B cell (primary cell): ENCODE results near the gene MYLK4. TPM values are rescaled to one million over a fixed set of nuclear protein-coding genes. Genes with fewer than 3 reads are reported as not detected.

Experiments used
- ATAC-seq: fragments of 200-7000 bp; cut with Tn5 transposase; one replicate; pipeline ENCODE4 v1.10.0; 2021; ENCODE audit warnings: low read depth, mild to moderate bottlenecking, moderate number of reproducible peaks, moderate library complexity
- CTCF ChIA-PET: fragments of 350-600 bp; sonication (Branson Sonifier 250); formaldehyde crosslinking; loops from one replicate; lab custom pipeline; 2021; ENCODE audit warnings: antibody characterized with exemption, inconsistent platforms; lab: Charles Lee
- POLR2A ChIA-PET: fragments of 350-600 bp; sonication (Branson Sonifier 250); formaldehyde crosslinking; loops from one replicate; lab custom pipeline; 2021; ENCODE audit warnings: antibody characterized with exemption; lab: Charles Lee
- DNase-seq: peaks from one replicate; pipeline ENCODE4 v3.0.0; 2013
- H2AFZ ChIP-seq: 2 replicates; pipeline ENCODE4 v1.6.1; 2012; ENCODE audit warnings: mild to moderate bottlenecking, low read depth, low read length; ENCODE audit not compliant: insufficient read depth, poor library complexity, severe bottlenecking
- H3K27ac ChIP-seq, 2 donors: 1 replicate in 1 of 2; 2 replicates in 1 of 2; pipeline ENCODE4 v1.5.1; 2012 to 2013; ENCODE audit warnings: low read length in 2 of 2, mild to moderate bottlenecking in 2 of 2, moderate library complexity in 1 of 2
- H3K27me3 ChIP-seq, 4 experiments: fragments of 200-600 bp in 1 of 4; sonication (generic) in 1 of 4; replicated peaks in 1 of 4; 1 replicate in 2 of 4; 2 replicates in 2 of 4; pipeline versions ENCODE4 v1.6.1 to v1.7.0; 2013 to 2016; ENCODE audit warnings: low read length in 3 of 4, mild to moderate bottlenecking in 2 of 4, mixed read lengths in 1 of 4, moderate library complexity in 1 of 4; ENCODE audit not compliant: insufficient read depth in 4 of 4, control insufficient read depth in 3 of 4; ENCODE audit errors: control extremely low read depth in 1 of 4
- H3K36me3 ChIP-seq, 2 experiments: replicated peaks in 1 of 2; 1 replicate in 1 of 2; 2 replicates in 1 of 2; pipeline versions ENCODE4 v1.6.1 to v1.7.1; 2013; ENCODE audit warnings: low read length in 1 of 2; ENCODE audit not compliant: insufficient read depth in 2 of 2, control insufficient read depth in 1 of 2; ENCODE audit errors: control extremely low read depth in 1 of 2, extremely low read depth in 1 of 2
- H3K4me1 ChIP-seq, 2 donors: fragments of 200-600 bp in 1 of 2; sonication (generic) in 1 of 2; 1 replicate in 1 of 2; 2 replicates in 1 of 2; pipeline versions ENCODE4 v1.5.1 to v1.6.1; 2013 to 2017; ENCODE audit warnings: low read length in 2 of 2; ENCODE audit not compliant: control insufficient read depth in 2 of 2, insufficient read depth in 2 of 2
- H3K4me2 ChIP-seq: replicated peaks from 2 replicates; pipeline ENCODE3; 2012; ENCODE audit warnings: mild to moderate bottlenecking, low read depth, low read length; ENCODE audit not compliant: poor library complexity, severe bottlenecking
- H3K4me3 ChIP-seq, 5 experiments: fragments of 200-600 bp in 1 of 5; sonication (generic) in 1 of 5; 1 replicate in 3 of 5; 2 replicates in 2 of 5; pipeline versions ENCODE4 v1.5.1 to v1.7.0; 2011 to 2016; ENCODE audit warnings: low read length in 4 of 5, mild to moderate bottlenecking in 4 of 5, low read depth in 2 of 5, control low read depth in 1 of 5, moderate library complexity in 1 of 5; ENCODE audit not compliant: insufficient read depth in 1 of 5; ENCODE audit errors: control extremely low read depth in 1 of 5, extremely low read depth in 1 of 5
- H3K79me2 ChIP-seq: fragments of 200-600 bp; sonication (generic); one replicate; pipeline ENCODE4 v1.6.0; 2016; ENCODE audit warnings: low read length; ENCODE audit not compliant: control insufficient read depth, insufficient read depth
- H3K9ac ChIP-seq: fragments of 200-600 bp; sonication (generic); 2 replicates; pipeline ENCODE4 v1.6.1; 2017; ENCODE audit warnings: mild to moderate bottlenecking, low read length, moderate library complexity
- H3K9me3 ChIP-seq, 3 donors: one replicate each; pipeline versions ENCODE4 v1.6.1 to v1.7.1; 2013; ENCODE audit warnings: low read length in 2 of 3; ENCODE audit not compliant: control insufficient read depth in 2 of 3, insufficient read depth in 1 of 3; ENCODE audit errors: control extremely low read depth in 1 of 3
- H4K20me1 ChIP-seq: 2 replicates; pipeline ENCODE4 v1.6.0; 2012; ENCODE audit warnings: mild to moderate bottlenecking, low read length; ENCODE audit not compliant: insufficient read depth, control insufficient read depth, poor library complexity, severe bottlenecking
- H3K27ac Mint-ChIP-seq: one replicate; pipeline ENCODE4 v1.8.0; 2021; ENCODE audit warnings: mixed read lengths
- H3K27me3 Mint-ChIP-seq: one replicate; pipeline ENCODE4 v1.8.0; 2021; ENCODE audit warnings: mixed read lengths
- H3K4me1 Mint-ChIP-seq: one replicate; pipeline ENCODE4 v1.8.0; 2021; ENCODE audit warnings: mixed read lengths
- H3K4me3 Mint-ChIP-seq: one replicate; pipeline ENCODE4 v1.8.0; 2021; ENCODE audit warnings: mixed read lengths
- H3K9me3 Mint-ChIP-seq: one replicate; pipeline ENCODE4 v1.8.0; 2022; ENCODE audit warnings: mixed read lengths; ENCODE audit not compliant: insufficient read depth
- CTCF ChIP-seq: fragments of 200-600 bp; IDR thresholded peaks from one replicate; pipeline ENCODE4 v1.8.0; 2022; ENCODE audit warnings: antibody characterized with exemption, mild to moderate bottlenecking
- EZH2 ChIP-seq: IDR thresholded peaks from 2 replicates; pipeline ENCODE4 v1.6.1; 2012; ENCODE audit warnings: borderline replicate concordance, low read depth, mild to moderate bottlenecking, moderate library complexity, low read length; ENCODE audit not compliant: insufficient read depth, poor library complexity, severe bottlenecking
- WGBS: methylation state at CpG from one replicate; pipeline ENCODE4 v1.1.5; 2013; ENCODE audit warnings: missing lambda C conversion rate; ENCODE audit not compliant: insufficient coverage; 5-methylcytosine and 5-hydroxymethylcytosine counted together
- intact Hi-C: fragments of 100-400 bp; cut with micrococcal nuclease; formaldehyde crosslinking; loops from one replicate; pipeline ENCODE4 v1.10.0; 2022
- polyA plus RNA-seq: library from polyadenylated mRNA; depleted of rRNA; stranded (reverse); fragments of >200 nt; gene quantifications from 2 replicates; pipeline ENCODE4 v1.2.3, GENCODE V29; 2012
- total RNA-seq, 2 donors: library from RNA; stranded (reverse); fragments of 120-200 nt in 1 of 2; gene quantifications; 1 replicate in 1 of 2; 2 replicates in 1 of 2; pipeline versions ENCODE4 v1.2.3 to v1.2.4, GENCODE V29; 2013 to 2022

MYLK4 gene
- total and polyA plus RNA-seq, 2 donors (not counting 1 experiment from before 2014, with no cell fraction given) = 0.51 to 1.2 TPM

GRCh38 chr6:2729921-2730320 is 20.8 kb downstream of the MYLK4 start:
- no peak overlapping the region for H3K4me3 Mint-ChIP-seq
- Histone ChIP-seq H3K27me3 (no peaks in the 10 kb centered on the region), H3K4me3 (no peak overlapping the region), H2AFZ (no peak overlapping the region), H3K9ac (no peak overlapping the region), H3K4me2 (no peak overlapping the region), H3K4me1 (peaks cover 10 to 16% of the 10 kb centered on the region in 2 donors), H3K36me3 (no peaks in the 10 kb centered on the region), H3K79me2 (no peaks in the 10 kb centered on the region), H4K20me1 (no peaks in the 10 kb centered on the region), H3K27ac (no peak overlapping the region), H3K9me3 (peaks cover 1 to 18% (median 18%) of the 10 kb centered on the region in 3 donors)
- ATAC-seq (no peak), DNase-seq (no peak)
- 91% methylated on average over 5 of the region's 10 CpGs for WGBS
- CTCF ChIA-PET = no interaction called here
- intact Hi-C loops = loop anchor here (10.0 kb wide), 1 partner anchor 485 kb away; the partner anchor contains the start of gene GMDS
- peaks cover 18% of the 10 kb centered on the region for H3K4me1 Mint-ChIP-seq
- H3K9me3 Mint-ChIP-seq = peaks cover 2% of the 10 kb centered on the region
- POLR2A ChIA-PET = no interaction called here
- H3K27me3 Mint-ChIP-seq = no peaks in the 10 kb centered on the region
- no peak overlapping the region for H3K27ac Mint-ChIP-seq
- TF ChIP-seq EZH2 = no peak
- no peak for TF ChIP-seq CTCF

GRCh38 chr6:2725999-2726567 is 24.6 kb downstream of the MYLK4 start:
- peaks cover 0 to 2% of the 10 kb centered on the region in 2 donors for H3K4me1 ChIP-seq
- no peaks in the 10 kb centered on the region for H3K79me2 ChIP-seq
- 47% methylated on average over 3 of the region's 8 CpGs for WGBS
- H3K4me3 ChIP-seq = no peak overlapping the region
- DNase-seq (peak; percentile 25), ATAC-seq (peak; percentile 36)
- peak overlapping the region; percentile 21 for H2AFZ ChIP-seq
- TF ChIP-seq EZH2 (no peak), CTCF (no peak)
- peaks cover 0 to 3% (median 0%) of the 10 kb centered on the region in 4 experiments for H3K27me3 ChIP-seq
- H3K27ac ChIP-seq = no peak overlapping the region
- no peak overlapping the region for H3K4me2 ChIP-seq
- H3K36me3 ChIP-seq = no peaks in the 10 kb centered on the region
- POLR2A ChIA-PET = no interaction called here
- H3K9ac ChIP-seq = no peak overlapping the region
- Mint-ChIP-seq H3K9me3 (peaks cover 5% of the 10 kb centered on the region), H3K27me3 (peaks cover 15% of the 10 kb centered on the region), H3K4me1 (peaks cover 5% of the 10 kb centered on the region), H3K27ac (no peak overlapping the region), H3K4me3 (no peak overlapping the region)
- intact Hi-C loops = no loop called here
- H4K20me1 ChIP-seq = no peaks in the 10 kb centered on the region
- H3K9me3 ChIP-seq = peaks cover 0 to 4% (median 0%) of the 10 kb centered on the region in 3 donors
- CTCF ChIA-PET = interaction anchor here (0.6 to 2.0 kb wide), 4 partner anchors 12 to 206 kb away, joined by 3 to 5 read pairs (median 4); partner anchors contain the start of gene MYLK4
